Measurements from ENCODE around the gene AKAP13. TPM values are rescaled to one million over a fixed set of nuclear protein-coding genes. Genes with fewer than 3 reads are reported as not detected.

The AKAP13 gene
- total RNA-seq, 1 experiment from 2014 or later, result 49.6 TPM

GRCh38 chr15:85642693-85643066 lies 262.3 kb downstream of the AKAP13 start:
- no peak for TF ChIP-seq CTCF (IDR thresholded peaks at IDR 0.05; ENCODE audit: insufficient read depth in 1 of 2, low read depth in 1 of 2, low read length in 1 of 2, severe bottlenecking in 1 of 2, unreplicated experiment in 1 of 2)
- no peaks in the 10 kb centered on the region for H3K27me3 Mint-ChIP-seq (ENCODE audit: insufficient read depth, unreplicated experiment)
- Histone ChIP-seq H3K36me3 (ENCODE audit: control insufficient read depth, insufficient read depth, low read length) (no peaks in the 10 kb centered on the region; the same call in 1 of the 2 replicates), H3K4me1 (no peaks in the 10 kb centered on the region), H3K27me3 (replicated peaks; ENCODE audit: control insufficient read depth, insufficient read depth, low read length) (no peaks in the 10 kb centered on the region), H3K9me3 (no peaks in the 10 kb centered on the region), H3K4me3 (ENCODE audit: low read depth, low read length) (no peak overlapping the region)
- no peak overlapping the region for H3K27ac Mint-ChIP-seq (ENCODE audit: unreplicated experiment)
- no peak for DNase-seq
- peaks cover 47% of the 10 kb centered on the region for H3K36me3 Mint-ChIP-seq (ENCODE audit: insufficient read depth, unreplicated experiment)
- H3K4me3 Mint-ChIP-seq (ENCODE audit: unreplicated experiment), result no peak overlapping the region
- ChIA-PET POLR2A (no interaction called here), CTCF (no interaction called here)
- intact Hi-C loops (cut with micrococcal nuclease; ENCODE audit: unreplicated experiment), result no loop called here
- no peaks in the 10 kb centered on the region for H3K9me3 Mint-ChIP-seq (ENCODE audit: unreplicated experiment)
- peaks cover under 1% of the 10 kb centered on the region for H3K4me1 Mint-ChIP-seq (ENCODE audit: low read depth, unreplicated experiment)
- no TSS peak for BruUV-seq (replicated peaks)

GRCh38 chr15:85646538-85647091 lies 266.2 kb downstream of the AKAP13 start:
- H3K27ac Mint-ChIP-seq (ENCODE audit: unreplicated experiment), result no peak overlapping the region
- POLR2A ChIA-PET, result no interaction called here
- peaks cover 34% of the 10 kb centered on the region for H3K36me3 Mint-ChIP-seq (ENCODE audit: insufficient read depth, unreplicated experiment)
- no peak for DNase-seq
- no peaks in the 10 kb centered on the region for H3K9me3 Mint-ChIP-seq (ENCODE audit: unreplicated experiment)
- peaks cover 8% of the 10 kb centered on the region for H3K4me1 ChIP-seq
- H3K27me3 ChIP-seq (replicated peaks; ENCODE audit: control insufficient read depth, insufficient read depth, low read length), result no peaks in the 10 kb centered on the region
- TF ChIP-seq CTCF (IDR thresholded peaks at IDR 0.05; ENCODE audit: insufficient read depth in 1 of 2, low read depth in 1 of 2, low read length in 1 of 2, severe bottlenecking in 1 of 2, unreplicated experiment in 1 of 2), result no peak
- peaks cover 6% of the 10 kb centered on the region for H3K4me1 Mint-ChIP-seq (ENCODE audit: low read depth, unreplicated experiment)
- H3K9me3 ChIP-seq, result no peaks in the 10 kb centered on the region
- no TSS peak for BruUV-seq (replicated peaks)
- H3K4me3 Mint-ChIP-seq (ENCODE audit: unreplicated experiment), result no peak overlapping the region
- no peak overlapping the region for H3K4me3 ChIP-seq (ENCODE audit: low read depth, low read length)
- H3K36me3 ChIP-seq (ENCODE audit: control insufficient read depth, insufficient read depth, low read length), result no peaks in the 10 kb centered on the region; the same call in 1 of the 2 replicates
- CTCF ChIA-PET, result no interaction called here
- no peaks in the 10 kb centered on the region for H3K27me3 Mint-ChIP-seq (ENCODE audit: insufficient read depth, unreplicated experiment)
- intact Hi-C loops (cut with micrococcal nuclease; ENCODE audit: unreplicated experiment), result no loop called here

GRCh38 chr15:85649372-85649771 lies 269.0 kb downstream of the AKAP13 start:
- H3K4me3 ChIP-seq (ENCODE audit: low read depth, low read length), result no peak overlapping the region
- Mint-ChIP-seq H3K9me3 (ENCODE audit: unreplicated experiment) (no peaks in the 10 kb centered on the region), H3K27me3 (ENCODE audit: insufficient read depth, unreplicated experiment) (no peaks in the 10 kb centered on the region), H3K4me1 (ENCODE audit: low read depth, unreplicated experiment) (peaks cover 6% of the 10 kb centered on the region), H3K4me3 (ENCODE audit: unreplicated experiment) (no peak overlapping the region), H3K27ac (ENCODE audit: unreplicated experiment) (no peak overlapping the region), H3K36me3 (ENCODE audit: insufficient read depth, unreplicated experiment) (peaks cover 23% of the 10 kb centered on the region)
- intact Hi-C loops (cut with micrococcal nuclease; ENCODE audit: unreplicated experiment), result no loop called here
- DNase-seq, result peak in 1 of 2 experiments; percentile 5
- no peaks in the 10 kb centered on the region for H3K27me3 ChIP-seq (replicated peaks; ENCODE audit: control insufficient read depth, insufficient read depth, low read length)
- TF ChIP-seq CTCF (IDR thresholded peaks at IDR 0.05; ENCODE audit: insufficient read depth in 1 of 2, low read depth in 1 of 2, low read length in 1 of 2, severe bottlenecking in 1 of 2, unreplicated experiment in 1 of 2), result no peak
- ChIA-PET CTCF (no interaction called here), POLR2A (no interaction called here)
- no peaks in the 10 kb centered on the region; the same call in 1 of the 2 replicates for H3K36me3 ChIP-seq (ENCODE audit: control insufficient read depth, insufficient read depth, low read length)
- peaks cover 8% of the 10 kb centered on the region for H3K4me1 ChIP-seq
- H3K9me3 ChIP-seq, result no peaks in the 10 kb centered on the region
- BruUV-seq (replicated peaks), result no TSS peak
